Stimulated activated CD4-positive, alpha-beta T cell treated with anti-CD3 and anti-CD28 coated beads, TNF-alpha, amount 100 ng/mL, for 24 hours (primary cell): ENCODE measurements around the gene ARSB.
"Not testable (repeated sequence)": the region's sequence is repeated elsewhere in the genome, so short reads cannot be mapped to it uniquely, and the experiment has no call there.

Experiments used
- DNase-seq, 3 experiments: peaks; one replicate each; pipeline ENCODE4 v3.0.0-alpha.2; 2020; ENCODE audit warnings: low read depth in 3 of 3

The ARSB gene

DNA sequence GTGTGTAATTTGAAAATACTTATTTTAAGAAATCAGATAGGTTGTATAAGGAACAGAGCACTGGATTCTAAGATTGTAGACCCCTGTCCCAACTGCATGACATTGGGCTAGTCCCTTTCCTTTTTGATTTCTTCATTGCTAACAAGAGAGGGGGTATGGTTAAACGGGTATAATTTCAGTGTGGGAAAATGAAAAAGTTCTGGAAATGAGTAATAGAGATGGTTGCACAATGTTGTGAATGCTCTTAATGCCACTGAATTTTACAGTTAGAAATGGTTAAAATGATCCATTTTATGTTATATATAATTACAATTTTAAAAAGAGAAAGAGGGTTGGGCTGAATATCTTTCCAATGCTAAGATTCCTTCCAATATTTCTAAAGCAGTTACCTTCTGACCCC, 233.2 kb downstream of the ARSB start:
- no peak for DNase-seq

DNA sequence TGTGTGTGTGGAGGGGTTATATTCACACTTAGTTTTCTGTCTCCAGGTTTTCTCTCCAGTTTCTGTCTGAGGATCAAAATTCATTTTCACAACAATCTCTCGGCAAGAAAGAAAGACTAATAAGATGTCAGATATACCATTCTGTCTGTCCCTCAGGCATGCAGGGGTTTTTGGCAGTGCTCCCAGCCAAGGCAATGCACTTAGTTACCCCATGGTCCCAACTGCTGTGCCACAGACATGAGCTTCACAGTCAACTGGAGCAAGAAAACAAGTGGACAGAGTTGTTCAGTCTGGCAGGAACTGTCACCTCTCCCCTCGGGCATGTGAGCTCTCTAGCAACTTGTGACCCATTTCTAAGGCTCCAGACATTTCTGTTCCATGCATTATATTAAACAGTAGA, 234.8 kb downstream of the ARSB start:
- DNase-seq = no peak

DNA sequence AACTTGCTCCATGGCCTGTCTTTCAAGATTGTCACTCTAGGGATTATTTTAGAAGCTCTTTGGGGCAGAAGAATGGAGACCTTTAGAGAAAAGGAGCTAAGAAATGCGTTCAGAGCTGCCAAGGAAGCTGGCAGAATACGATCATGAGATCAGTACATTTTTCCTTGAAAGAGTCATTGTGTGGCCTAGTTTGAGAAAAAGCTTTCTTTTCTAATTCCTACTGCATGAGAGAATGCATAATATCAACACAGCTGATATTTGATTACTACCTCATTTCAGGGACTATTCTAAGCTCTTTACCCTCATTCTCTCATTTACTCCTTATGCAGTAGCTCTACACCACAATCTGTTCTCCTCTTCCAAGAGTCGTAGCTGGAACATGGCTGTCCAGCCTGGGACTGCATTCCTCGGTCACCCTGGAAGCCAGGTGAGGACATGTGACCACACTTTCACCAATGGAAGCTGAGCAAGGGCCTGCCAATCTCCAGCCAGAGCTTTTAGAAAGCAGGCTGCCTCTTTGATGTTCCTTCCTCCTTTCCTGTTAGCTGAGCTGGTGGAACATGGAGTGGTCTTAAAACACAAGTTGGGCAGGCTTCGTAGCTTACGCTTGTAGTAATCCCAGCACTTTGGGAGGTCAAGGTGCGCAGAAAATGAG, 237.3 kb downstream of the ARSB start:
- no peak for DNase-seq

DNA sequence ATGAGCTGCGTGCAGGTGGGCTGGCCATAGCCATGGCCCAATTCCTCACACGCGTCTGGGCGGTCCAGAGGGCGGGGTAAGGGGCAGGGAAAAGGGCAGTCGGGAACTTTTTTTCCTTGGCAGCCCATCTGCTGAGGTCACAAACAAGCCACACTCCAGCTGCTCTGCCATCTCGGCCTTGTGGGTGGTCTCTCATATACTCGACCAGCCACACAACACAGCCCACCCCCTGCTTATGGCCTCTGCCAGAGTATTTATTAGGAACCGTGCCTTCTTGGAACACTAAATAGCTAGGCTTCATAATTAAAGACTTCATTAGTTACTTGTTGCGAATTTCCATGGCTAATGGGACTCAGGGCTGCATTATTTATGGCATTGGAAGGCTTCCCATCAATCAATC, 238.1 kb downstream of the ARSB start:
- DNase-seq = no peak

DNA sequence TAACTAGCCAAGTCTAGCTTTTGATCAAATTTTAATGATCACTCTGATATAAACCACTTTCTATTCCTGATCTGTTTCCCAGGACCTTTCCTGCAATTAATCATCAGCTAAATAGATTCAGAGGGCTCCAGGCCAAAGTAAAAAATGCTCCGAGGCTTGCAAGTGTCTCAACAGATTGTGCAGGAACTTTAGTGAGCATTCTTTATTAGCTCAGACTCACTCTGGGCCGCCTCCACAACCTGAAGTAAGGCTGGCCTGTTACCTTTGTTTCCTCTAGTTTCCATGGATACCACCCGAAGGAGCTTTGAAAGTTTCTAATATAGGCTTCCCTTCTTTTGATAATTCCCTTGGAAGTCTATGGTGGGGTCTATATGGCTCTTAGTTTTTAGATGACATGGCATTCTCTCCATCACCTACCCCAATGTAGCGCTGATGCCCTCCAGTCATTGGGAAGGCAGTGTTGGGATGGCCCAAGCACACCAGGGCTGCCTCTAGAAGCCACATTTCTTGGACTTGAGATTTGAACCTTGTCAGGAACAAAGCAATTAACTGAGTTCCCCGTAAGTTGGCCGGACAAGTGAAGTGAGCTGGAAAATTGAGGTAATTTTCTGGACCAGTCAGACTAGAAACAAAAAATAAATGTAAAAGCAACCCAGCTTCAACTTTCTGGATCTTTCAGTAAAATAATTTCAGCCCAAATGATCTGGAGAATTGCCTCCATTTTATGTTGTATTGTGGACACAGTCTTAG, 238.9 kb downstream of the ARSB start:
- no peak for DNase-seq

DNA sequence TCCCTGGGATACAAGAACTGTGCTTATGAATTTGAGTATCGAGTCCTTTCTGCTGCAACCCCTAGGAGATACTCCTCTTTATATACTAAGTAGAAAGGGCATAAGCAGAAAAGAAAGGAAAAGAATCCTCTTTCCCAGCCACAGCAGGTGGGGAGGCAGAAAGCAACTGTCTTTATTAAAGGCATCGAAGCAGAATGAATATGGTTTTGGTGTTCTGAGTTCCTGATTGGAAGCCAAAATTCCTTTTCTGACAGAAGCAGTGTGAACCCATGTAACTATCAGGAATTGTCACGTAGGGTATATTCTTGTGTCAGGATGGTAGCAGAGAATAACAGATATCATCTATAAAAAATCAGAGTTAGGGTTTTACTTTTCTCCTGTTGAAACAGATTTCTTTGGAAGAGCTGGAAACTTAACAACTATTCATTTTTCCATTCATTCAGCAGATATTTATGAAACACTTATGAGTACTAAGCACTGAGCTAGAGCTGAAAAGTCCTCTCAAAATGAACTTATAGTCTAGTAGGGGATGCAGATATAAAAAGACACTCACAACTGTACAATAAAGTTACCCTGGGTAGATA, 240.1 kb downstream of the ARSB start:
- DNase-seq = no peak

DNA sequence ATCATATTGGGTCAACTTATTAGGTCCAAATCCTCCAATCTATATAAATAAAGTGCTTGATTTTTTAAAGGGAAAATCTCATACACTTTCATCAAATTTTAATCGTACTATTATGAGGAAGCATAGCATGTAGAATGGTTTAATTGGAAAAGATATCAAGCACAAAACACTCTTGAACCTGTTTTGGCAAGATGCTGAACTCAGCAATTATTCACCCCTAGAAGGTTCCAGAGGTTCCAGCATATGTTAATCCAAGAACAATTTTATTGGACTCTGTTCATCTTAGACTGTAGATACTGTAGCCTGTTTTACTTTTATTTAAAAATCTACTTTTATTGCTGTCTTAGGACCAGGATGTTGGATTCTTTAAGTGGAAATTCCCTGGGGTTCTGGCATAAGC, 244.1 kb downstream of the ARSB start:
- no peak for DNase-seq

DNA sequence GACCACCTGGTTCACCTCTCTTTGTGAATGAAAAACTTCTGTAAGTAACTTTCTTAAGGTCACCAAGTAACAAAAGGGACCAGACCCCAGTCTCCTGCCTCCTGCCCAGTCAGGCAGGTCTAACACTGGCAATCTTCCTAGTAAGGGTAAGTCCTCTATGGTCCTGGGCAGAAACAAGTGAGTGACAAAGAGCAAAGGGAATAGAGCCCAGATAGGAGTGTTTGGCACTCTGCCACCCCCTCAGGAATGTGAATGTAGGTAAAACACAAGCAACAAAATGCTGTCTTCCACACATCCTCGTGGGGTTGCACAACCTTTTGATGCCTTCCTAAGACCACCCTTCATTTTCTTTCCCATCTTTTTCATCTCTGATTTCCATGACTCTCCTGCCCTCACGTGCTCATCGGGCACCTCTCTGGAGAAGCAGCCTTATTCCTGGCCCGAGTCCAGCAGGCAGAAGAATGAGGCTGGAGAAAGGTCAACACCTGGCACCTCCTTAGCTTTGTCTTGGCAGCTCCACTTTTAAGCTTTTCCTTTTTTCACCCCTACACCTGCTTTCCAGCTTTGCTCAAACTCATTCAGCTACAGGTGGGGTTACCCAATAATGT, 246.3 kb downstream of the ARSB start:
- DNase-seq = no peak

DNA sequence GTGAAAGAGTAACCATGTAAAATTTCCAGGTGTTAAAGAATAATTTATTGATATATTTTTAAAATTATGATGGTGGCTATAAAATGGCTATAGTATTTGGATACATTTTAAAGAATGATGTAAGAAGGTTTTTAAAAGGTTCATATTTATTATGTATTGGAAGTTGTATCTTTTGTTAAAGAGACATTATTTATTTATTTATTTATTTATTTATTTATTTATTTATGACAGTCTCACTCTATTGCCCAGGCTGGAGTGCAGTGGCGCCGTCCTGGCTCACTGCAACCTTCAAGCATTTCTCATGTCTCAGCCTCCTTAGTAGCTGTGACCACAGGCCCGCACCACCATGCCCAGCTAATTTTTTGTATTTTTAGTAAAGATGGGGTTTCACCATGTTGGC, 247.0 kb downstream of the ARSB start:
- no peak for DNase-seq

DNA sequence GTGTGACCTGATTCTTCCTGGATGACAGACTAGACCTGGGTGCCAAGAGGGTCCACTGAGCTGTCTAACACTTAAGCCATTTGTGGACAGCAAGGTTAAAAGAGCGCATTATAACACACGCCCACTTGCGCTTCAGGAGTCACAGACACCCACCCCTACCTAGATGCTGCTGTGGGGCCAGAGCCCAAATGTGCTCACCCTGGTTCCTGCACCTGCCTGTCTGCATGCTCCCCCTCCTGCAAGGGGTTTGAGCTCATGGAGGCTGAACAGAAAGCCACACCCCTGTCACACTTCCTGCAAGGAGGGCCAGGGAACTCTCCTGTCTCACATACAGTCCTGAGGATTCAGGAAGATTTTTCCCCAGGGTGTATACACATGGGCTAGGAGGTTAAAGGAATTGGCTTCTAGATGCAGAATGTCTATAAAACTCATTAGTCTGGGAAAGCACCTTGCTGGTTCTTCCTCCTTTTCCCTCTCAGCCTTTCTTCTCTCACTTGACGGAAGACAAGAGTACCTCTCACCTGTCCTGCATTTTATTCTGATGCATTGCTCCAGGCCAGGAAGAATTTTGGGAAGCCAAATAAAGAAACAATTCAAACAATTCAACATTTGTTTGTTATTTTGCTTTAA, 249.2 kb downstream of the ARSB start:
- no peak for DNase-seq

DNA sequence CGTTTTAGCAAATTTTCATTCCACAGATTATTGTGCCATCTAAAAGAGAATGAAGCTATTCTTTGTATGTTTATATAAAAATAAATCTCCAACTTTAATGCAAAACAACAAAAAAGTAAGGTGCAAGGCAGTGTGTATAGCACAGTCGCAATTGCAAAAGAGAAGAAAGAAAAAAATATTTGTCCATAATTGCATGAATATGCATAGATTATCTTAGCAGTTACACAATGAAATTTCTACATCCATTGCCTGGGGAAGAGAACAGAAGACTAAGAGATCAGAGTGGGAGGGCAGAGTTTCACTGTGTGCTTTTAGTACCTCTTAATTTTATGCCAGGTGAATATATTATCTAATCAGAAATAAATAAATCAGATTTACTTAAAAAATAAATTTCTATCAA, 250.2 kb downstream of the ARSB start:
- no peak for DNase-seq

DNA sequence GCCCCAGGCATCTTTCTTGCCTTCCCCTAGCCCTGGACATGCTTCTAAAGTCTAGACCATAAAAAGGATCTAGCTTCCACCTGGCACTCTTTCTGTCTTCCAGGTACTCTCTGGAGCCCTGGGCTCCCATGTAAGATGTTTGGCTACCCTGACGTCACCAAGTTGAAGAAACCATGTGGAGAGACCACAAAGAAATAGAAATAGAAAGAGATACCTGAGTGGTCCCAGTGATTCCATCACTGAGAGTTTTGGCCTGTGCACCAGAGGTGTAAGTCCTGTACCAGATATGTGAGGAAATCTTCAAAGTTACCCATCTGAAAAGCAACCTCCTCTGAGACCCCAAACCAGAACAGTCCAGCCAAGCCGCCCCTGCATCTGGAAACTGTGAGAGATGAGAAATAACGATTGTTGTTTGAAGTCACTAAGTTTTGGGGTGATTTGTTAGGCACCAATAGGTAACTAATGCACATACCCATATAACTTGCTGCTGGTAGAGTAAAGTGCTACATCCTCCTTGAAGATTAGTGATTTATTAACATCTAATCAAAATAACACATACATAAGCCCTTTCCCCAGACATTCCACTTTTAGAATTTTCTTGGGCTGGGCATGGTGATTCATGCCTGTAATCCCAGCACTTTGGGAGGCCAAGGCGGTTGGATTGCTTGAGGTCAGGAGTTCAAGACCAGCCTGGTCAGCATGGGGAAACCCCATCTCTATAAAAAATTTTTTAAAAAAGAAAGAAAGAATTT, 250.8 kb downstream of the ARSB start:
- no peak for DNase-seq

DNA sequence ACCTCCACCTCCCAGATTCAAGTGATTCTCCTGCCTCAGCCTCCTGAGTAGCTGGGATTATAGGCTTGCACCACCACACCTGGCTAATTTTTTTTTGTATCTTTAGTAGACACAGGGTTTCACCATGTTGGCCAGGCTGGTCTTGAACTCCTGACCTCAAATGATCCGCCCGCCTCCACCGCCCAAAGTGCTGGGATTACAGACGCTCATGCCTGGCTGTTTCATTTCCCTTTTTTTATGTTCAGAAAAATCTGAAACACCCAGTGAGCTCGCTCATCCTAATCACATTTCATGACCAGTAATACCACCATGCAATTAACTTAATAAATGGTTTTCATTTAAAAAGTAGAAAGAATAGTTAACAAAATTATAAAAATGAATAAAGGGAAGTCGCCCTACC, 252.4 kb downstream of the ARSB start:
- DNase-seq = not testable (repeated sequence)

DNA sequence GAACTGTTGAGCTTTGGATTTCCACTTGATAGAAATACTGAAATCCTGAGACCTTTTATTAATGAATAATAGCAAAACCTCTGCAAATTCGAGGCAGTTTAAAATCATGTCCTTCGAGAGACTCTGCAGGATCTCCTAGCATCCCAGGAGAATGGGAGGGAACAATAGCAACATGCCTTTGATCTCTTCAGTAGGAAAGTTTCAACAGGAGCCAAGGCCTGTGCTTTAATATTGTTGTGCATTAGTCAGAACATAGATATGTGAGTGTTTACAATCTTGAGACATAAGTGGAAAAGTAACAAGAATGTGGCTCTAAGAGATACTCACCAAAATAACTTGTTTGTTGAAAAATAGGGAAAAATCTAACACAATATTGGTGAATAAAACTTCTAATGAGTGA, 253.2 kb downstream of the ARSB start:
- no peak for DNase-seq

DNA sequence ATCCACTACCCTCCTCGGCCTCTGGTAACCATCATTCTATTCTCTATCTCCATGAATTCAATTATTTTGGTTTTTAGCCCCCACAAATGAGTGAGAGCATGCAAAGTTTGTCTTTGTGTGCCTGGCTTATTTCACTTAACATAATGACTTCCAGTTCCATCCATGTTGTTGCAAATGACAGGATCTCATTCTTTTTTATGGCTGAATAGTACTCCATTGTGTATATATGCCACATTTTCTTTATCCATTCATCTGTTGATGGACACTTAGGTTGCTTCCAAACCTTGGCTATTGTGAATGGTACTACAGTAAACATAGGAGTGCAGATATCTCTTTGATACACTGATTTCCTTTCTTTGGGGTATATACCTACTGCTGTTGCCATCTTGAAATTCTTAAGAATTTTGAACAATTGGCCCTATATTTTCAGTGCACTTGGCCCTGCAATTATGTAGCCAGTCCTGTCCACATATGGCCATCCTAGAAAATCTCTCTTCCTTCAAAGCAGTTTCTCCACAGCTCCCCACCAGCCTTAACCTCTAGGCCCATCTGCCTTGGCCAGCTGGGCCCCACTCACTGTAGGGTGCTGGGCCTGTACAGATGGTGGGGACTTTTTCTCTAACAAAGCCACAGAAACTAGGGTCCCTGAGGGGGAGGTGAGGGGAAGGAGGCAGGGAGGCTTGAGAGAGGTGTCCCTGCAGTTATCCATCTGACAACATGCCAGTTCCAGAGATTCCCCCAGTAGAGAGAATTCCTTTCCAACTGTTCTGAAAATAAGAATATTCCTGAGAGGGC, 254.6 kb downstream of the ARSB start:
- no peak for DNase-seq

DNA sequence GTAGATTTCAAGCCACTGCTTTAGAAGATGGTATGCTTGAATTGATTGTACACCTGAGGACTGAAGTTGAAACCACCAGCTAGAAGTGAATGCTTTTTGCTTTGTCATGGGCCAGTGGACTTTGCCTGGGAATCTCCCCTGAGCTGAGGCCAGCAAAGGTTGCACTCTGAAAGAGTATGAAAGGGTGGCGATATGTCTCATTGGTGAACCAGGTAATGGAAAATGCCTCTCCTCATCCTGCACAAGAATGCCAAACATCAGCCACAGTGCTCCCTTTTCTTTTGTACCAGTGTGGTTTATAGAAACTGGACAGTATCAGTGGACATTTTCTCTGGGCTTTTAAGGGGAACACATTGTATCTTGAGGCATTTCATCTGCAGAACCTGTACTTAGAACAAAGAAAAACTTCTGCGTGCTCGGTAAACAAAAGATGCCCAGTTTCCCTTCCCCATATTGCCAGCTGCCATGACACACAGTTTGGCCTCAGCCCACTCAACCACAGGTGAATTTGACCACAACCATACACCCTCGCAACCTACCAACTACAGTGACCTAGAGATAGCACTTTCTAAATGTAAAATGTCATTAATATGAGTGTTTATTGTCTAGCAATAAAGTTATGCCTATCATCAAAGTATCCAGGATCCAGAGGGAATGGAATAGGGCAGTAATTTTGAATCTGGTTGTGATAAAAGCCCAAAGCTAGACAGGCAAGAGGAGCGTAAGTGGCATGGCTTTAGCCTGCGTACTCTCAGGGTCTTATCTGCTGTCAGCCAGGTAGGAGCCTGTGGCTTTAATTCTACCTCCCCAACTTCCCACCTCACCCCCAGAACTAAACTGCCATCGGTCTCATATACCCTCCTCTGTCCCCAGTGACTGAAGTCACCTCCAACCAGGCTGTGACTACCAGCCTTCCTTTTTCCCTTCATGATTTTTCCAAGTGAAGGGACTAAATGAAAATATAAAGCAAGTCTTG, 257.0 kb downstream of the ARSB start:
- no peak for DNase-seq
